ENCODE measurements around the gene HIF3A. TPM values are rescaled to one million over a fixed set of nuclear protein-coding genes. Genes with fewer than 3 reads are reported as not detected.

The HIF3A gene
- total RNA-seq, 1 experiment from 2014 or later, result 5.2 TPM

DNA sequence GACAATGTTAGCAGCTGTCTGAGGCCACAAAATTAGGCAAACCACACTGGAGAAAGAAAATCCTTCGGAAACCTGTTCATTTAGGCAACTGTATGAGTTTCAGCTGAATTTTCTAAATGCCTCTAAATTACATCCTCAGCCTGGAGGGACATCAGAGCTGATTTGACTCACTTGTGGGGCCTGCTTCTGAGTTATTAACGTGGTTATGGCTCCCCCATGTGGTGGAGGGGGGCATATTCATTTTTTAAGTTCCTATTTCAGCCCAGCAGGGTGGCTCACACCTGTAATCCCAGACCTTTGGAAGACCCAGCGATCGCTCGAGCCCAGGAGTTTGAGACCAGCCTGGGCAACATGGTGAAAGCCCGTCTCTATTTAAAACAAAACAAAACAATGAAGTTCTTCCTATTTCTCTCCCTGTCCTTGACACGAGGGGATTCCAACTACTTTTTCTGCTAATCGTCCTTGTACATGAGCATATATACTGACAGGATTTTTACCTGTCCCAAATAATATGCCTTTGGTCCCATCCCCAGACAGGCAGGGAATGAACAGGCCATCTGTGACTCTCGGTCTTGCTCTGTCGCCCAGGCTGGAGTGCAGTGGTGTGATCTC lies 31.5 kb upstream of the HIF3A start:
- no peaks in the 10 kb centered on the region for H3K9me3 ChIP-seq
- H3K4me1 Mint-ChIP-seq (ENCODE audit: low read depth, unreplicated experiment), result no peaks in the 10 kb centered on the region
- no peaks in the 10 kb centered on the region for H3K9me3 Mint-ChIP-seq (ENCODE audit: unreplicated experiment)
- intact Hi-C loops (cut with micrococcal nuclease; ENCODE audit: unreplicated experiment), result loop anchor here (1.0 to 5.0 kb wide), 6 partner anchors 72 to 236 kb away; partner anchors contain the start of gene IGFL2
- no peak overlapping the region for H3K4me3 Mint-ChIP-seq (ENCODE audit: unreplicated experiment)
- peak; percentile 80 to 89 for DNase-seq
- H3K4me1 ChIP-seq, result peaks cover 4% of the 10 kb centered on the region
- no peaks in the 10 kb centered on the region for H3K36me3 ChIP-seq (ENCODE audit: control insufficient read depth, insufficient read depth, low read length)
- TF ChIP-seq, protein P1, sequence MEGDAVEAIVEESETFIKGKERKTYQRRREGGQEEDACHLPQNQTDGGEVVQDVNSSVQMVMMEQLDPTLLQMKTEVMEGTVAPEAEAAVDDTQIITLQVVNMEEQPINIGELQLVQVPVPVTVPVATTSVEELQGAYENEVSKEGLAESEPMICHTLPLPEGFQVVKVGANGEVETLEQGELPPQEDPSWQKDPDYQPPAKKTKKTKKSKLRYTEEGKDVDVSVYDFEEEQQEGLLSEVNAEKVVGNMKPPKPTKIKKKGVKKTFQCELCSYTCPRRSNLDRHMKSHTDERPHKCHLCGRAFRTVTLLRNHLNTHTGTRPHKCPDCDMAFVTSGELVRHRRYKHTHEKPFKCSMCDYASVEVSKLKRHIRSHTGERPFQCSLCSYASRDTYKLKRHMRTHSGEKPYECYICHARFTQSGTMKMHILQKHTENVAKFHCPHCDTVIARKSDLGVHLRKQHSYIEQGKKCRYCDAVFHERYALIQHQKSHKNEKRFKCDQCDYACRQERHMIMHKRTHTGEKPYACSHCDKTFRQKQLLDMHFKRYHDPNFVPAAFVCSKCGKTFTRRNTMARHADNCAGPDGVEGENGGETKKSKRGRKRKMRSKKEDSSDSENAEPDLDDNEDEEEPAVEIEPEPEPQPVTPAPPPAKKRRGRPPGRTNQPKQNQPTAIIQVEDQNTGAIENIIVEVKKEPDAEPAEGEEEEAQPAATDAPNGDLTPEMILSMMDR (IDR thresholded peaks at IDR 0.05; ENCODE audit: insufficient read depth in 1 of 2, low read depth in 1 of 2, low read length in 1 of 2, severe bottlenecking in 1 of 2, unreplicated experiment in 1 of 2), result peak; percentile 74 to 96
- H3K4me3 ChIP-seq (ENCODE audit: low read depth, low read length), result no peak overlapping the region
- no peaks in the 10 kb centered on the region for H3K27me3 ChIP-seq (replicated peaks; ENCODE audit: control insufficient read depth, insufficient read depth, low read length)
- no peaks in the 10 kb centered on the region for H3K27me3 Mint-ChIP-seq (ENCODE audit: insufficient read depth, unreplicated experiment)
- ChIA-PET CTCF (interaction anchor here (0.6 to 2.9 kb wide), 12 partner anchors 15 to 459 kb away, joined by 3 to 59 read pairs (median 5); partner anchors contain the start of gene IGFL2), POLR2A (no interaction called here)
- no TSS peak for BruUV-seq (replicated peaks)
- no peaks in the 10 kb centered on the region for H3K36me3 Mint-ChIP-seq (ENCODE audit: insufficient read depth, unreplicated experiment)
- no peak overlapping the region for H3K27ac Mint-ChIP-seq (ENCODE audit: unreplicated experiment)

DNA sequence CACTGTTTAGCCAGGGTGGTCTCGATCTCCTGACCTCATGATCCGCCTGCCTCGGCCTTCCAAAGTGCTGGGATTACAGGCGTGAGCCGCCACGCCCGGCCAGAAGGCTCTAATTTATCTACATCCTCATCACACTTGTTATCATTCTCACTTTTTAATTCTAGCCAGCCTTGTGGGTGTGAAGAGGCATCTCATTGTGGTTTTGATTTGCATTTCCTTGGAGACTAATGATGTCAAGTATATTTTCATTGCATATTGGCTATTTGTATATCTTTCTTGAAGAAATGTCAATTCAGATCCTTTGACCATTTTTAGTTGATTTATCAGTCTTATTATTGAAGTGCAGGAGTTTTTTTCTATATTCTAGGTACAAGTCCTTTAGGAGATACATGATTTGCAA lies 27.7 kb upstream of the HIF3A start:
- TF ChIP-seq, protein P1 (IDR thresholded peaks at IDR 0.05; ENCODE audit: insufficient read depth in 1 of 2, low read depth in 1 of 2, low read length in 1 of 2, severe bottlenecking in 1 of 2, unreplicated experiment in 1 of 2), result no peak
- POLR2A ChIA-PET, result no interaction called here
- H3K4me3 Mint-ChIP-seq (ENCODE audit: unreplicated experiment), result no peak overlapping the region
- Histone ChIP-seq H3K27me3 (replicated peaks; ENCODE audit: control insufficient read depth, insufficient read depth, low read length) (no peaks in the 10 kb centered on the region), H3K36me3 (ENCODE audit: control insufficient read depth, insufficient read depth, low read length) (no peaks in the 10 kb centered on the region), H3K9me3 (no peaks in the 10 kb centered on the region), H3K4me3 (ENCODE audit: low read depth, low read length) (no peak overlapping the region), H3K4me1 (peaks cover 11% of the 10 kb centered on the region)
- intact Hi-C loops (cut with micrococcal nuclease; ENCODE audit: unreplicated experiment), result loop anchor here (5.0 kb wide), 1 partner anchor 122 kb away; the partner anchor contains the start of gene IGFL2
- no peaks in the 10 kb centered on the region for H3K4me1 Mint-ChIP-seq (ENCODE audit: low read depth, unreplicated experiment)
- H3K27me3 Mint-ChIP-seq (ENCODE audit: insufficient read depth, unreplicated experiment), result no peaks in the 10 kb centered on the region
- BruUV-seq (replicated peaks), result no TSS peak
- no peak overlapping the region for H3K27ac Mint-ChIP-seq (ENCODE audit: unreplicated experiment)
- CTCF ChIA-PET, result interaction anchor here (0.8 to 1.0 kb wide), 2 partner anchors 191 to 192 kb away, joined by 3 read pairs; no protein-coding TSS in a partner anchor
- no peaks in the 10 kb centered on the region for H3K9me3 Mint-ChIP-seq (ENCODE audit: unreplicated experiment)
- DNase-seq, result no peak
- no peaks in the 10 kb centered on the region for H3K36me3 Mint-ChIP-seq (ENCODE audit: insufficient read depth, unreplicated experiment)

DNA sequence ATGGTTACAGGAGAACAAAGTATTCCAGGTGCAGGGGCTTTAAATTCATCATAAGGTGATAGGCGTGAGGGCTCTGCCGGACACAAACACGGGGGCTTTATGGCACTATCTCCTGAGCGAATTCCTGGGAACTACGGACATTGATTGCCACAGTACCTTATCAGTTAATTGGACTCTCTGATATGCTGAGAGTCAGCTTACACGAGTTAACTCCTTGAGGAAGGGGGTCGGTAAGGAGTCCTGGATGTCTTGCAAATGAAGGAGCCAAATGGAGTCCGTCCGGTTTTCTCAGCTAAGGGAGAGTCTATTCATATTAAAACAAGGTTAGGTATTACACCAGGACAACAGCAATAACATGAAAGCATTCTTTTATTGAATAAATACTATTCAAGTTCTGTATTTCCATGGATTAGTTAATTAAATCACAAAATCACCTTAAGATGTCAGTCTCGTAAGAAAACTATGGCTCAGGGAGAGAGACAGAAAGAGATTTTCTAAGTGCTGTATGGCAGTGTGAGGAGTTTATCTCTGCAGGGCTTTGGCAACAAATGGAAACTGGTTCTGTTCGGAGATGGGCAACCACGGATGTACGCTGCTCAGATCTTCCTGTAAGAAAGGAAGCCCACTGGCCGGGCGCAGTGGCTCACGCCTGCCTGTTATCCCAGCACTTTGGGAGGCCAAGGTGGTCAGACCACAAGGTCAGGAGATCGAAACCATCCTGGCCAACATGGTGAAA lies 26.2 kb upstream of the HIF3A start:
- intact Hi-C loops (cut with micrococcal nuclease; ENCODE audit: unreplicated experiment), result no loop called here
- H3K27me3 Mint-ChIP-seq (ENCODE audit: insufficient read depth, unreplicated experiment), result no peaks in the 10 kb centered on the region
- no peaks in the 10 kb centered on the region for H3K4me1 Mint-ChIP-seq (ENCODE audit: low read depth, unreplicated experiment)
- no peak overlapping the region for H3K4me3 ChIP-seq (ENCODE audit: low read depth, low read length)
- H3K36me3 Mint-ChIP-seq (ENCODE audit: insufficient read depth, unreplicated experiment), result no peaks in the 10 kb centered on the region
- BruUV-seq (replicated peaks), result no TSS peak
- TF ChIP-seq, protein P1 (IDR thresholded peaks at IDR 0.05; ENCODE audit: insufficient read depth in 1 of 2, low read depth in 1 of 2, low read length in 1 of 2, severe bottlenecking in 1 of 2, unreplicated experiment in 1 of 2), result no peak
- CTCF ChIA-PET, result interaction anchor here (0.6 to 2.0 kb wide), 3 partner anchors 10 to 272 kb away, joined by 3 to 13 read pairs (median 3); no protein-coding TSS in a partner anchor
- H3K9me3 ChIP-seq, result no peaks in the 10 kb centered on the region
- no peaks in the 10 kb centered on the region for H3K36me3 ChIP-seq (ENCODE audit: control insufficient read depth, insufficient read depth, low read length)
- no peaks in the 10 kb centered on the region for H3K27me3 ChIP-seq (replicated peaks; ENCODE audit: control insufficient read depth, insufficient read depth, low read length)
- H3K9me3 Mint-ChIP-seq (ENCODE audit: unreplicated experiment), result no peaks in the 10 kb centered on the region
- POLR2A ChIA-PET, result no interaction called here
- DNase-seq, result no peak
- peaks cover 11% of the 10 kb centered on the region for H3K4me1 ChIP-seq
- no peak overlapping the region for H3K4me3 Mint-ChIP-seq (ENCODE audit: unreplicated experiment)
- no peak overlapping the region for H3K27ac Mint-ChIP-seq (ENCODE audit: unreplicated experiment)
